Activated T-cell treated with anti-CD3 and anti-CD28 coated beads for 1 hour (primary cell): Measurements from ENCODE around the gene ZMYND10.

Source experiments
- DNase-seq: peaks from one replicate; pipeline ENCODE4 v3.0.0-alpha.2; 2020; ENCODE audit warnings: low read depth

The ZMYND10 gene

GRCh38 chr3:50370594-50370993, 25.1 kb upstream of the ZMYND10 start:
- no peak for DNase-seq

GRCh38 chr3:50369012-50369670, 23.6 kb upstream of the ZMYND10 start:
- no peak for DNase-seq

- no peak for DNase-seq
These were observed 20.3 kb upstream of the ZMYND10 start for GRCh38 chr3:50365842-50366220.

DNA sequence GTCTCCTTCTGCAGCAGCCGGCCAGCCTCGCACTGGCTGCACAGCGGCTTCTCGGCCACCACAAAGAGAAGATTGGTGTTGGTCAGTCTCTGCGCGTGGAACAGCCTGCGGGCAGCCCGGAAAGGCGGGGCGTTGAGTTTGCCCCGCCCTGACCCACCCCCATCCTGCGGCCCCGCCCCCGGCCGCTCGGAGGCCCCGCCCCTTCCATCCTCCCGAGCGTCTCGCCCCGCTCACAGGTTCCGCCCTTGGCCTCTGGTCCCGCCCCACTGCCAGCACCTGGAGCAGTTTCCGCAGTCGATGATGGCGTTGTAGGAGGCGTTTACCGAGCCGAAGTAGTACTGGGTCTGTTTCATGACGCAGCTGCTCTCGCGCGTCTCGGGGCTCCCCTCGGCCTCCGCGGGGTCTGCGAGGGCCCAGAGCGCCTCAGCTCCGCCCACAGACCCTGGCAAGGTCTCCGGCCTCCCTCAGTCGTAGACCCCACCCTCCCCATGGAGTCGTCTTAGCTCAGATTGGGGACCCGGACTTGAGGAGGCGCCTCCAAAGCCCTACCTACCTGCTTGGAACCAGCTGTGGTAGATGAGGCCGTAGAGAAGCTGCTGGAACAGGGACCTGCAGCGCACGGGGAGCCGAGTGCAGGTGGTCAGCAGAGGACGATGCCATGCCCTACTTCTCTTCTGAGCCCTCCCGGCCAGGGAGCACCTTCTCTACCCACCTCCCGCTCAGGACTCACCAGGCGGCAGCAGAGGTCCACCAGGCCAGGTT, 19.7 kb upstream of the ZMYND10 start:
- peak; percentile 93 for DNase-seq

GRCh38 chr3:50364573-50365079, 19.1 kb upstream of the ZMYND10 start:
- no peak for DNase-seq

DNA sequence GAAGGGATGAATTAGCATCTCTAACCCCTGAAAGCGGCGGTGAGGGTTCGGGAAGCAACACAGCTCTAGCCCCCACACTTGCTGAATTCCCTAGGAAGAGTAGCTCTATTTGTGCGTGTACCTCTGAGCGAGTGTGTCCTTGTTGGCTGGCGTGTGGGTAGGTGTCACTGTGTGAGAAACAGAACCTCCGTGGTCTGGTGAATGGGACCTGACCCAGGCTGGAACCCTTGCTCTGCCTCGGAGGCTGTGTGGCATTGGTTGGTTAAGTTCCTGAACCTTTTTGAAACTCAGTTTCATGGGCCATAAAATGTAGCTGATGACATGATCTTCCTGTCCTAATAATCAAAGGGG, 14.2 kb upstream of the ZMYND10 start:
- no peak for DNase-seq

- peak; percentile 89 for DNase-seq
These were observed 13.6 kb upstream of the ZMYND10 start, which contains the start of gene TMEM115 for GRCh38 chr3:50358911-50359759. TMEM115 (minus strand) TSS chr3:50359521; CDS start chr3:50359063, 458 bp downstream.

GRCh38 chr3:50358355-50358910, 12.9 kb upstream of the ZMYND10 start:
- no peak for DNase-seq

GRCh38 chr3:50357481-50357880, 11.9 kb upstream of the ZMYND10 start:
- DNase-seq: no peak

DNA sequence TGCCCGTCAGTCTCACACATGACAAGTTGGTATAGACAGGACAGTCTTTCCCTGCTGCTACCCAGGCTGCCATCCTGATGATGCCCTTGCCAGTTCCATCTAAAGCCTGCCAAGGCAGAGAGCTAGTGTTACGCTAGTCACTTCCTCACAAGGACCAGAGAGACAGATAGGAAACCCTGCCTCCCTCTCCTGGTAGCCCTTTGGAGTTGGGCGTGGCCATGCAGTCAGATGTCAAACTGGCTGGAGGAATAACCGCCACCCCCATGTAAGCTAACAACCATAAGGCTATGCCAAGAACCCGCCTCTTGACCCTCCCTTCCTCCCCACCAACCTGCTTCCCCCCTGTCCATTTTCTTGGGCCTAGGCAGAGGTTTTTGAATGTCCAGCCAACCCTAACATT, 11.0 kb upstream of the ZMYND10 start:
- DNase-seq: no peak

- no peak for DNase-seq
These were observed 10.5 kb upstream of the ZMYND10 start for GRCh38 chr3:50355829-50356552.

DNA sequence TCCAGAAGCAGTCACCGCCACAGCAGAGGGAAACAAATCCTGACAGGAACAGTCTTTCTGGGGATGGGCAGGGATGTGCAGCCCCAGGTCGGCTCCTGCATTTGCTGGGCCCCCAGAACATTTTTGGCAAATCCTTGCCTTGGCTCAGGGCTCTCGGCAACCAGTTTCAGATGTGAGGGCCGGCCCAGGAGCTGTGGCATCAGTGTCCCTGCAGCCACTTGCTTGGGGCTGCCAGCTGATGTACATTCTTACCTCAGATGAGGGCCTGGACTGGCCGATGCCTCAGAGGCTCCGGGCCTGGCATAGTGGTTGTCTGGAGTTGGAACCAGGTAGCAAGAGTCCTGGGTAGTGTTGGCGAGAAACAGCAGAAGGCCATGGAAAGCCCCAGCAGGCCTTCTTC, 9.3 kb upstream of the ZMYND10 start:
- DNase-seq: no peak

GRCh38 chr3:50354186-50354764, 8.7 kb upstream of the ZMYND10 start:
- no peak for DNase-seq

GRCh38 chr3:50353245-50354004, 7.9 kb upstream of the ZMYND10 start:
- DNase-seq: no peak

DNA sequence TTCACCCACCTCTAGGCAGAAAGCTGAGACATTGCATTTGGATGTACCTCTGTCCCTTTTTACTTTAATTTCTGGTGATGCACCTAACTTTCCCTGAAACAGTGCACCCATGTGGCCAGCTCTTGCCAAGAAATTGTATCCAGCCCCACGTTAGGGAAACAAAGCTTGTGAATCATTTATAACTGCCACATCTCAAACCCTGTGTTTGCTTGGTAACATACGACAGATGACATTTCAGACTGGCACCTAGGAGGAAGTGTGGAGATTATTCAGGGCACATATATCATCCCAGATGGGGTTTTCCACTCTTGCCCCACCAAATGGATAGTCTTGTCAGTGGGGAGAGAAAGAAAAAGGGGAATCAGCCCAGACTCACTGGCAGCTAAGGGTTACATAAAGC, 7.2 kb upstream of the ZMYND10 start:
- no peak for DNase-seq

GRCh38 chr3:50351323-50351697, 5.8 kb upstream of the ZMYND10 start:
- DNase-seq: no peak

- DNase-seq: peak; percentile 99
These were observed 5.2 kb upstream of the ZMYND10 start, which contains the start of the genes CYB561D2 and NPRL2 for GRCh38 chr3:50350527-50351322. CYB561D2 (plus strand) TSS chr3:50350862; CDS start chr3:50351434, 572 bp downstream. NPRL2 (minus strand) TSS chr3:50350775; CDS start chr3:50350652, 123 bp downstream.

- DNase-seq: no peak
These were observed 4.6 kb upstream of the ZMYND10 start for GRCh38 chr3:50350213-50350526.

- DNase-seq: peak; percentile 64
These were observed 1.8 kb upstream of the ZMYND10 start for GRCh38 chr3:50347187-50347813.
